ENCODE results near the gene KANSL1. TPM values are rescaled to one million over a fixed set of nuclear protein-coding genes. Genes with fewer than 3 reads are reported as not detected.

The KANSL1 gene
- total RNA-seq, 1 donor from 2014 or later = 136 TPM

DNA sequence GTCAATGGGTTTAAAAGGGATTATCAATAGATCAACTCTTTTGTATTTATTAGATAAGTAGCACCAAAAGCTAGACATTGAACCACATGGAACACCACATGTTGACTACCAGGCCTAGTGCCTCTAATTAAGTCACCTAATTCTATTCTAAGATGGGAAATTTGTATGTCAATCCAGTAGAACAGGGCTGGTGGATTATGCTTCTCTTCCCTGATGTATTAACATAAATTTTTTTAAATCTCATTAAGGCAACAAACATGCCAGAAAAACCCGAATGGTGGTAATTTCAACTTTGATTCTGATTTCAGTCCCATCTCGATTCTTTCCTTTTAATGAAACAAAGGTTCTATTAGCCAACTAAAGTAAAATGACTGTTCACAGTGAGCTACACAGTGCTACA, 92.6 kb downstream of the KANSL1 start:
- peaks cover 2% of the 10 kb centered on the region for H3K36me3 Mint-ChIP-seq
- no peak overlapping the region for H3K27ac Mint-ChIP-seq
- no peaks in the 10 kb centered on the region for H3K27me3 ChIP-seq
- H3K4me2 ChIP-seq = no peak overlapping the region
- H3K79me2 ChIP-seq (ENCODE audit: low read depth) = peaks cover 99% of the 10 kb centered on the region
- H3K4me3 ChIP-seq = no peak overlapping the region
- no peak for DNase-seq (ENCODE audit: low spot score)
- no peak overlapping the region for H3K4me3 Mint-ChIP-seq
- no peaks in the 10 kb centered on the region for H3K36me3 ChIP-seq
- peak overlapping the region; percentile 60 for H3K27ac ChIP-seq
- peaks cover 20% of the 10 kb centered on the region for H3K4me1 Mint-ChIP-seq
- TF ChIP-seq EZH2 (IDR thresholded peaks at IDR 0.05) (no peak), CTCF (IDR thresholded peaks at IDR 0.05) (no peak), EZH2phosphoT487 (IDR thresholded peaks at IDR 0.05) (no peak)
- H3K9me3 ChIP-seq (ENCODE audit: low read depth) = no peaks in the 10 kb centered on the region
- no peak overlapping the region for H3K9ac ChIP-seq
- peaks cover 5% of the 10 kb centered on the region for H3F3A ChIP-seq (ENCODE audit: low read depth)
- peaks cover 2% of the 10 kb centered on the region for H3K27me3 Mint-ChIP-seq (ENCODE audit: insufficient read depth, low read depth)
- H2AFZ ChIP-seq (replicated peaks) = no peak overlapping the region
- peaks cover 93% of the 10 kb centered on the region for H4K20me1 ChIP-seq (ENCODE audit: low read depth)
- H3K4me1 ChIP-seq = peaks cover 9% of the 10 kb centered on the region
- H3K9me3 Mint-ChIP-seq = no peaks in the 10 kb centered on the region

GRCh38 chr17:46099865-46100264, 93.4 kb downstream of the KANSL1 start:
- H3K9me3 ChIP-seq (ENCODE audit: low read depth) = no peaks in the 10 kb centered on the region
- TF ChIP-seq EZH2 (IDR thresholded peaks at IDR 0.05) = no peak
- TF ChIP-seq CTCF (IDR thresholded peaks at IDR 0.05) = no peak
- TF ChIP-seq EZH2phosphoT487 (IDR thresholded peaks at IDR 0.05) = no peak
- Mint-ChIP-seq H3K27ac (no peak overlapping the region), H3K36me3 (peaks cover 2% of the 10 kb centered on the region), H3K4me3 (no peak overlapping the region), H3K4me1 (peaks cover 20% of the 10 kb centered on the region), H3K9me3 (no peaks in the 10 kb centered on the region), H3K27me3 (ENCODE audit: insufficient read depth, low read depth) (peaks cover 2% of the 10 kb centered on the region)
- no peak overlapping the region for H3K9ac ChIP-seq
- no peaks in the 10 kb centered on the region for H3K27me3 ChIP-seq
- peaks cover 9% of the 10 kb centered on the region for H3K4me1 ChIP-seq
- no peak for DNase-seq (ENCODE audit: low spot score)
- peaks cover 99% of the 10 kb centered on the region for H3K79me2 ChIP-seq (ENCODE audit: low read depth)
- peaks cover 93% of the 10 kb centered on the region for H4K20me1 ChIP-seq (ENCODE audit: low read depth)
- no peaks in the 10 kb centered on the region for H3K36me3 ChIP-seq
- H2AFZ ChIP-seq (replicated peaks) = no peak overlapping the region
- H3F3A ChIP-seq (ENCODE audit: low read depth) = peaks cover 5% of the 10 kb centered on the region
- H3K27ac ChIP-seq = no peak overlapping the region
- no peak overlapping the region for H3K4me2 ChIP-seq
- H3K4me3 ChIP-seq = no peak overlapping the region

- H3K27ac Mint-ChIP-seq = no peak overlapping the region
- H3K27me3 Mint-ChIP-seq (ENCODE audit: insufficient read depth, low read depth) = no peaks in the 10 kb centered on the region
Observed at GRCh38 chr17:46097497-46097896, 95.7 kb downstream of the KANSL1 start.

More at GRCh38 chr17:46097497-46097896, 95.7 kb downstream of the KANSL1 start:
- no peaks in the 10 kb centered on the region for H3K36me3 ChIP-seq
- H3K36me3 Mint-ChIP-seq = peaks cover 7% of the 10 kb centered on the region
- H3K27me3 ChIP-seq = no peaks in the 10 kb centered on the region
- no peak overlapping the region for H3K4me3 Mint-ChIP-seq
- no peaks in the 10 kb centered on the region for H3K4me1 ChIP-seq
- peaks cover 98% of the 10 kb centered on the region for H3K79me2 ChIP-seq (ENCODE audit: low read depth)
- H3K9me3 ChIP-seq (ENCODE audit: low read depth) = no peaks in the 10 kb centered on the region
- no peak overlapping the region for H3K4me2 ChIP-seq
- H3K9me3 Mint-ChIP-seq = no peaks in the 10 kb centered on the region
- no peak overlapping the region for H3K9ac ChIP-seq
- peaks cover 9% of the 10 kb centered on the region for H3K4me1 Mint-ChIP-seq
- H3K4me3 ChIP-seq = no peak overlapping the region
- no peak for DNase-seq (ENCODE audit: low spot score)
- peaks cover 92% of the 10 kb centered on the region for H4K20me1 ChIP-seq (ENCODE audit: low read depth)
- TF ChIP-seq EZH2 (IDR thresholded peaks at IDR 0.05) = no peak
- no peak for TF ChIP-seq EZH2phosphoT487 (IDR thresholded peaks at IDR 0.05)
- no peak for TF ChIP-seq CTCF (IDR thresholded peaks at IDR 0.05)
- no peak overlapping the region for H3K27ac ChIP-seq
- no peaks in the 10 kb centered on the region for H3F3A ChIP-seq (ENCODE audit: low read depth)
- no peak overlapping the region for H2AFZ ChIP-seq (replicated peaks)
